ENCODE results near the gene THY1.

DNA sequence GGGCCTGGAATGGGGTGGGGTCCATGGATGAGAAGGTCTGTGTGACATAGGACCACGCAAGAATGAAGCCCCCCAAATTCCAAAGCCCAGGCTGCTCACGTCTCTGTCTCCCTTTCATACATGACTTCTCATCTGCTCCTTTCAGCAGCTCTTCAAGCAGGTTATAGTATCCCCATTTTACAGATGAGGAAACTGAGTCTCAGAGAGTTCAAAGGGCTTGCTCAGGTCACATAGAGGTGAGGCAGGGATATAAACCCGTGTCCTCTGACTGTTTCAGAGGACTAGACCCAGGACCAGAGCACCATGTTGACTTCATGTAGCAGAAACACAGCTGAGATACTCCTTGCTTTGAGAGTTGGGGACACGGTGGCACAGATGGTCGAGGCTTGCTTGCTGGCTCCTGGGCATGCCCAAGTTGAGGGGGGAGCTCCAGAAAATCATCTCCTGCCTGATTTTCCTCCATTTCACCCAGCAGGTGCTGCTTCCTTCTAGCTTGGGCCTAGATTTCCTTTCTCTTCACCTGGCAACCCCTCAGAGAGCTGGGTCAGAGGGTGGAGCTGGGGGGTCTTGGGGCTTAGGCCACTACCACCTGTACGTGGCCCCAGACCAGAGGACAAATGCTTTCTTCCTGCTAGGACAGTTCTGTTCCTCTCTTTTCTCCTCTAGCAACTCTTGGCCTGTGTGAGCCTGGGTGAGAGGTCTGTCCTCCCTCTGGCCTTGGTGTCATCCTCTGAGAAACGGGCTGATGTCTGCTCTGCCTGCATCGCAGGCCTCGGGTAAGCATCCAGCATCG lies 24.1 kb upstream of the THY1 start:
- TF ChIP-seq, protein P1, sequence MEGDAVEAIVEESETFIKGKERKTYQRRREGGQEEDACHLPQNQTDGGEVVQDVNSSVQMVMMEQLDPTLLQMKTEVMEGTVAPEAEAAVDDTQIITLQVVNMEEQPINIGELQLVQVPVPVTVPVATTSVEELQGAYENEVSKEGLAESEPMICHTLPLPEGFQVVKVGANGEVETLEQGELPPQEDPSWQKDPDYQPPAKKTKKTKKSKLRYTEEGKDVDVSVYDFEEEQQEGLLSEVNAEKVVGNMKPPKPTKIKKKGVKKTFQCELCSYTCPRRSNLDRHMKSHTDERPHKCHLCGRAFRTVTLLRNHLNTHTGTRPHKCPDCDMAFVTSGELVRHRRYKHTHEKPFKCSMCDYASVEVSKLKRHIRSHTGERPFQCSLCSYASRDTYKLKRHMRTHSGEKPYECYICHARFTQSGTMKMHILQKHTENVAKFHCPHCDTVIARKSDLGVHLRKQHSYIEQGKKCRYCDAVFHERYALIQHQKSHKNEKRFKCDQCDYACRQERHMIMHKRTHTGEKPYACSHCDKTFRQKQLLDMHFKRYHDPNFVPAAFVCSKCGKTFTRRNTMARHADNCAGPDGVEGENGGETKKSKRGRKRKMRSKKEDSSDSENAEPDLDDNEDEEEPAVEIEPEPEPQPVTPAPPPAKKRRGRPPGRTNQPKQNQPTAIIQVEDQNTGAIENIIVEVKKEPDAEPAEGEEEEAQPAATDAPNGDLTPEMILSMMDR (IDR thresholded peaks at IDR 0.05) = no peak
- no peak for TF ChIP-seq POLR2A (IDR thresholded peaks at IDR 0.05; ENCODE audit: low read depth)

Data from esophagus muscularis mucosa (tissue), 3 donors.